AG09309 (cell line): Measurements from ENCODE around the gene MIS18A.
"Not testable (repeated sequence)": the region's sequence is repeated elsewhere in the genome, so short reads cannot be mapped to it uniquely, and the experiment has no call there.

Experiments used
- DNase-seq: peaks from one replicate; pipeline ENCODE4 v3.0.0-alpha.2; 2010; ENCODE audit warnings: low read depth
- H3K4me3 ChIP-seq: 2 replicates; pipeline ENCODE4 v1.5.1; 2011; ENCODE audit warnings: mild to moderate bottlenecking, low read depth, low read length, moderate library complexity; ENCODE audit not compliant: control insufficient read depth
- TF ChIP-seq, protein P1 (sequence below): IDR thresholded peaks from 2 replicates; pipeline ENCODE4 v1.5.1; 2011; ENCODE audit warnings: mild to moderate bottlenecking, low read depth, low read length, inconsistent platforms; ENCODE audit not compliant: insufficient read depth, control insufficient read depth; ENCODE audit errors: missing control alignments

Gene MIS18A

DNA sequence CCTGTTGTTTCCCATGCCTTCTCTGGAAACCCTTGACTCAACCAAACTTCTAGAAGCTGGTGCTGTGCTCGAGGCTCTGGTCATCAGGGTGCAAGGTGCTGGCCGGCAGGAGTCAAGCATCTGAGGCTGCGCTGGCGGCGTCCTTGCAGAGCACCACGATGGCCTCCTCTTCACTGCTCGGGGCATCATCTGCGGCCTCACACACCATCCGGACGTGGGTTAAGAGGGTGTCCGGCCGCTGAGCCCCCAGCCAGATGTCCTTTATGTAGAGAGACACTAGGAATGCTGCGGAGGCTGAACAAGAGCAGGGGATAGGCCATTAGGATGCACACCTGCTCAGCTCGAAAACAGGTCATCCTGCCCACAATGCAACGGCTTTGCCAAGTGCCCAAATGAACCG lies 36.0 kb upstream of the MIS18A start:
- TF ChIP-seq, protein P1, sequence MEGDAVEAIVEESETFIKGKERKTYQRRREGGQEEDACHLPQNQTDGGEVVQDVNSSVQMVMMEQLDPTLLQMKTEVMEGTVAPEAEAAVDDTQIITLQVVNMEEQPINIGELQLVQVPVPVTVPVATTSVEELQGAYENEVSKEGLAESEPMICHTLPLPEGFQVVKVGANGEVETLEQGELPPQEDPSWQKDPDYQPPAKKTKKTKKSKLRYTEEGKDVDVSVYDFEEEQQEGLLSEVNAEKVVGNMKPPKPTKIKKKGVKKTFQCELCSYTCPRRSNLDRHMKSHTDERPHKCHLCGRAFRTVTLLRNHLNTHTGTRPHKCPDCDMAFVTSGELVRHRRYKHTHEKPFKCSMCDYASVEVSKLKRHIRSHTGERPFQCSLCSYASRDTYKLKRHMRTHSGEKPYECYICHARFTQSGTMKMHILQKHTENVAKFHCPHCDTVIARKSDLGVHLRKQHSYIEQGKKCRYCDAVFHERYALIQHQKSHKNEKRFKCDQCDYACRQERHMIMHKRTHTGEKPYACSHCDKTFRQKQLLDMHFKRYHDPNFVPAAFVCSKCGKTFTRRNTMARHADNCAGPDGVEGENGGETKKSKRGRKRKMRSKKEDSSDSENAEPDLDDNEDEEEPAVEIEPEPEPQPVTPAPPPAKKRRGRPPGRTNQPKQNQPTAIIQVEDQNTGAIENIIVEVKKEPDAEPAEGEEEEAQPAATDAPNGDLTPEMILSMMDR = no peak

DNA sequence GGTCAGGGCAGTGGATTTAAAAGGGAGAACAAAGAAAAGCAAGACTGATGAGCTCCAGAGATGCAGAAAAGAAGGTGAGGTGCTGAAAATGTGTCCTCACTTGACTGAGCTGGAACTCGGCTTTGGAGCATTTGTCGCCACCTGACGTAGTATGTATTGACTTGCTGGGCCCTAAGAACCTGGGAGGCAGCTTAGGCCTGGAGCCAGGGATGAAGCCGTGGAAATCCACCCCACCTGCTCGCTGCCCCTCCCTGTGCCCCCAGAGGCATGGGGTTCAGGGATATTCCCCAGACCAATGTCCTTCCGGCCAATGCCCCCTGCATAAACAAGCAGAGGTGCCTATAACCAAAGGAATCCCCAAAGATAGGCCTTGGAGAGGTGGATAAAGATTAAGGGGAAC lies 34.1 kb upstream of the MIS18A start:
- DNase-seq = no peak
- TF ChIP-seq, protein P1 = no peak
- no peak overlapping the region for H3K4me3 ChIP-seq

More for the DNA sequence above, 36.0 kb upstream of the MIS18A start:
- no peak for DNase-seq
- H3K4me3 ChIP-seq = no peak overlapping the region

DNA sequence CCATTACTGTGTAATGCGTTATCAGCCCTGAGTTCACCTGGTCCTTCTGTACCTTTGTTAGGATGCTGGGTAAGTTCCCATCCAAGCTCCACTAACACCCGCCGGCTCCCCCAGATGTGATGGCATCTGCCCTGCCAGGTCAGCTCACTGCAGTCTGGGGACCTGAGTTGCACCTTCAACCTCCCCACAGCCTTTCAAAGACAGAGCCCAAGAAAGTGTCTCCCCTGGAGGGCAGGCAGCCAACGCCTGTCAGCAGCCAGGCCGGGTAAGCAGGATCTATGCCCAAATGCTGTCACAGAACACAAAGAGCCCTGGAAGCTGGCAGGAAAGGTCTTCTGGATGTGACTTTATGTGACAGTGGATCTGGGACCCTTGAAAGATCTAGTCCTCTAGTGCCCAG lies 33.5 kb upstream of the MIS18A start:
- H3K4me3 ChIP-seq = no peak overlapping the region
- DNase-seq = no peak
- TF ChIP-seq, protein P1 = no peak

DNA sequence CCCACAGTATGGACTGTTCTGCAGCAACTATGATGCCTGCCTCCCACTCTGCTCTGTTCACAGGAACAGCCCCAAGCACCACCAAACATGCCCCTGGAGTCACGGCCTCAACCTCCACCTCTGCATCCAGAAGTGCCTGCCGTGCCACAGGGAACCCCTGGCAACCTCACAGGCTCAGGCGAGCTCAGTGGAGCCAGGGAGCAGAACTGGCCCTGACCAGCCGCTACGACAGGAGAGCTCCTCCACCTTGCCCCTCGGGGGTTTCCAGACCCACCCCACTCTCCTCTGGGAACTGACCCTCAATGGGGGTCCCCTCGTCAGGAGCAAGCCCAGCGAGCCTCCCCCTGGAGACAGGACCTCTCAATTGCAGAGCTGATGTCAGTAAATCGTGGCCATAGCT lies 32.8 kb upstream of the MIS18A start:
- TF ChIP-seq, protein P1 = no peak
- no peak overlapping the region for H3K4me3 ChIP-seq
- DNase-seq = no peak

DNA sequence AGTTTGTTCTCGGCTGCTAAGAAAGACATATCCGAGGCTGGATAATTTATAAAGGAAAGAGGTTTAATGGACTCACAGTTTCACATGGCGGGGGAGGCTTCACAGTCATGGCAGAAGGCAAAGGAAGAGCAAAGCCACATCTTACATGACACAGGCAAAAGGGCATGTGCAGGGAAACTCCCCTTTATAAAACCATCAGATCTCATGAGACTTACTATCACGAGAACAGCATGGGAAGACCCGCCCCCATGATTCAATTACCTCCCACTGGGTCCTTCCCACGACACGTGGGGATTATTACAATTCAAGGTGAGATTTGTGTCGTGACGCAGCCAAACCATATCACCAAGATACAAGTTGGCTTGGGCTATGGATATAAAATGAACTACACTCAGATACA lies 32.1 kb upstream of the MIS18A start:
- H3K4me3 ChIP-seq, DNase-seq: not testable (repeated sequence)

DNA sequence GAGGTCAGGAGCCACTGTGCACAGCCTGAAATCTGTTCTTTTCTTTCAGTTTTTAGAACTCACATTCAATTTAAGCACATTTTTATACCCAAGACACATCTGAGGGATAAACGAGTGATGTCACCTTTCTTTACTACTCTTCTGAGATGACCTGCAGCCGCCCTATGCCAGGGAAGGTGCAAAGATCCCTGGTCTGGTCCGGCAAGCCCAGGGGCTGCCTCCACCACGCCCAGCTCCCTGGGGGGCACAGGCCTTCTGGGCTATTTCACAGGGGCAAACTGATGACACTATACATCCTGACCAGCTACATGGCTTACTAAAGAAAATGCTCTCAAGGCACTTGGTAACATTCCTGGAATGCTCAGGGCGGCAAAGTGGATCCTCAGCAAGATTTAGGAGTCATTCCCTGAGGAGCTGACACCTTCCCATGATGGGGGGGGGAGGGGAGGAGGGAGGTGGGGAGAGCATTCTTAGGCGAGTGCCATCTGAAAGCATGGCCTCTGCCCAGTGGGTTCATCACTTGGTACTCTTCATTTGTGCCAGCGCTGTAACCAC lies 31.1 kb upstream of the MIS18A start:
- no peak for DNase-seq
- TF ChIP-seq, protein P1 = no peak
- H3K4me3 ChIP-seq = no peak overlapping the region

DNA sequence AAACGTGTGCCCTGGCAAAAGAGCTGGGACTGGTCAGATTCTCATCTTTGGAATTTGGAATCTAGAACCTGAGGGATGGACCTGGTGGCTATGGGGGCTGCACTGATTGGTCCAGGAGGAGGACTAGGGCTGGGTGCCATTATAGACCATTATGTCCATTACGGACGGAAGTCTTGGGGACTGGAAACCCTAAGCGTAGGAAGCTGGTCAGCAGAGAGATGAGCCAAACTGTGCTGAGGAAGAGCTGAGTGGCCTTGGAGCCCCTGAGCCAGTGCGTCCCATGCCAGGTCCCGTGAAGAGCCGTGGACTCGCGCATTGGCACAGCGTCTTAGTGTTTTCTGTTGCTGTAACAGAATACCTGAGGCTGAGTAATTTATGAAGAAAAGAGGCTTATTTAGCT lies 29.8 kb upstream of the MIS18A start:
- no peak overlapping the region for H3K4me3 ChIP-seq
- no peak for DNase-seq

More for the DNA sequence above, 29.8 kb upstream of the MIS18A start:
- TF ChIP-seq, protein P1 = no peak
